HG03097 (cell line): ENCODE data around the gene SPATA32.
"Not testable (repeated sequence)": the region's sequence is repeated elsewhere in the genome, so short reads cannot be mapped to it uniquely, and the experiment has no call there.

ENCODE experiments used
- ATAC-seq: cut with Tn5 transposase; IDR thresholded peaks from one replicate; pipeline ENCODE4 v1.9.1; 2021; ENCODE audit not compliant: unreplicated experiment, low FRiP score

SPATA32 gene

DNA sequence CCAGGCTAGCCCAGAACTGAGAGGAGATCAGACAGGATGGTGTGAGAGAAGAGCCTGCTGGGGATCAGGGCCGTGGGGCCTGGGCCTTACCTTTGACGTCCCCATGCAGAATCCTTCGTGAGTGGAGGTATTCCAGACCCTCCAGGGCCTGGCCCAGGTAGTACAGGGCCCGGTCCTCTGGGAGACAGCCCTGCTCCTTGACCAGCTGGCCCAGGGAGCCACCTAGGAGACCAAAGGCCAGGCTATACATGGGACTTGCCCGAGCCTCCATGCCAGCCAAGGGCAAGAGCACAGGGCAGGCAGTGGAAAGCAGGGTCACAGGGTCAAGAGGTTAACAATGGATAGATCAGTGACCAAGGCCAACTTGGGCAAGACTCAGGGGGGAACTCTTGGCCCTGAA is 12.1 kb upstream of the SPATA32 start:
- ATAC-seq, result no peak

DNA sequence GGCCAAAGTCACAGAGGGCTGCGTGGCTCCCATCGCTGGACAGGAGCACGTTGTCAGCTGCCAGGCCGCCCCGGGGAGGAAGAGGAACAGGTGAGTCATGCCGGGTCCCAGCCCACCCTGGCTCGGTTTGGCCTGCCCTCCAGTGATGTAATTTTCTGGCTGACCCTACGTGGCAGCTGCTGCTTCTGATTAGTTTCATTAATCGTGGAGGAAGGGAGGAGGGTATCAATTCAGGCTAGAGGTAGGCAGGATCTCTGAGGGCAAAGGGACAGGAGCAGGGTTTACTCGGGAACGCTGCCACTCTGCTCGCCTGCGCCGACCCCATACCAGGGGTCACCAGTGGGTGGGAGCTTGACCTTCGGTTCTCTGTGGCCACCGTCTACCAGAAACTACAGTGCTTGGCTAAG is 11.7 kb upstream of the SPATA32 start:
- ATAC-seq, result no peak

GRCh38 chr17:45271603-45272002 is 9.7 kb upstream of the SPATA32 start:
- ATAC-seq, result no peak

- no peak for ATAC-seq
Measured at GRCh38 chr17:45270828-45271418, 9.0 kb upstream of the SPATA32 start.

DNA sequence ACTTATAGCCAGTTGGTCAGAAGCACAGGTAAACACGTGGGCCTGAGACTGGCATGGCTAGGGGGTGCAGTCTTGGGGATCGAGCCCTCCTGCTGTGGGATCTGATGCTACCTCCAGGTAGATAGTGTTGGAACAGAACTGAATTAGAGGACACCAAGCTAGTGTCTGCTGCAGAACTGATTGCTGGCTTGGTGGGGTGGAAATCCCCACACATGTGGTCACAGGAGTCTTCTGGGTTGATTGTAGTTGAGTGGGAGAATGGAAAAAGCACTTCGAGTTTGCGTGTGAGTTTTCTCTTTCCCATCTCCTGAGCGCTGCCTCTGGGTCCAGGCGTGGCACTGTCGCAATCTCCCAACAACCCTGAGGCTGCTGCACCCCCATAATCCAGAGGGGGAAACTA is 8.0 kb upstream of the SPATA32 start:
- no peak for ATAC-seq

- no peak for ATAC-seq
Measured at GRCh38 chr17:45267436-45268055, 5.7 kb upstream of the SPATA32 start.

GRCh38 chr17:45266372-45266926 is 4.6 kb upstream of the SPATA32 start:
- no peak for ATAC-seq

- no peak for ATAC-seq
Measured at GRCh38 chr17:45265821-45266220, 3.9 kb upstream of the SPATA32 start.

DNA sequence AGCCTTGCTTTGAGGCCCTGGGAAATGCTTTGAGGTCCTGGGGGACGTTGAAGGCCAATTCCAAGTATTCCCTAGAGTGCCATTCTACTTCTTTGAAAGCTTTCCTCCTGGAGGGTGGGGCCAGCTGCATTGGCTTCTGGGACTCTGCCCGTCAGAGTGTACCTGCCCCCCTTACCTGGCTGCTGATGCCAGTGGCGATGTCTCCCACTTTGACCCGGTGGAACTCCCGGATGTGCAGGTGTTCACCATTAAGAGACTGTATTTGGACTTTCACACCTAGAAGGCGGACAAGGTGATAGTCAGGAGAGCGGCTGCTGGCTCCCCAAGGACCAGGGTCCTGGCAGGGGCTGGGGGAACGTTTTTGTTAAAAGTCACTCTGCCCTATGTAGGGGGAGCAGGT is 3.1 kb upstream of the SPATA32 start:
- ATAC-seq, result no peak

DNA sequence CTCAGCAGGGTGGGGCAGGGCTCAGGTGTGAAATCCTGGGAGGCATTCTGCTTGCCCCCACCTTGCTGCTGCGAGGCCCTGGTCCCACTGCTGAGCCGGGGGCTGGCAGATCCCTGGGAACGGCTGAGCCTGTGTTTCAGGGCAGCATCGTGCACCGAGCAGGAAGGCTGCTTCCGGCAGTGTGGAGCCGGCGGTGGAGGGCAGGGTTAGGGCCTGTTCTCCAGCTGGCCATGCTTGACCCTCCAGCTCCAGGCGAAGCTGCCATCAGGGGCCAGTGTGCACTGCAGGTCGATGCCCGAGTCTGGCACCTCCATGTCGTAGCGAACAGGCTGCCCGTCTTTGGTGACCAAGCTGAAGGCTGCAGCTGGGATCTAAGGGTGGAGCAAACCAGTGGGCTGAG is 2.5 kb upstream of the SPATA32 start:
- no peak for ATAC-seq

DNA sequence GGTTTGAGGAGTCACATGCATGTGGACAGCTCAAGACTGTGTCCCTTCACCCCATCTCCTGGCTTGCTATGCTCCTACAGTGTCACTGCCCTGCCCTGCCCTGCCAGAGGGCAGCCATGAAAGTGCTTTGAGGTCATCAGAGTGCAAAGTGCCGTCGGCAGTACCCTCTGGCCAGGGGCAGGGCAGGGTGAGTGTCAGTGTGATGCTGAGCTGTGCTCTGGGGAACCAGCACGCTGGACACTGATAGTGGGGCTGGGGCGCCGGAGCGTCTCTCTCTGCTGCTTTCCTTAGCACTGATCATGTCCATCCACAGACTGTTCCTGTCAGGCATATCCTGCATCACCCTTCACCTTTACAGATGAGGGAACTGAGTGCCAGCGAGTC is 1.6 kb upstream of the SPATA32 start:
- no peak for ATAC-seq

DNA sequence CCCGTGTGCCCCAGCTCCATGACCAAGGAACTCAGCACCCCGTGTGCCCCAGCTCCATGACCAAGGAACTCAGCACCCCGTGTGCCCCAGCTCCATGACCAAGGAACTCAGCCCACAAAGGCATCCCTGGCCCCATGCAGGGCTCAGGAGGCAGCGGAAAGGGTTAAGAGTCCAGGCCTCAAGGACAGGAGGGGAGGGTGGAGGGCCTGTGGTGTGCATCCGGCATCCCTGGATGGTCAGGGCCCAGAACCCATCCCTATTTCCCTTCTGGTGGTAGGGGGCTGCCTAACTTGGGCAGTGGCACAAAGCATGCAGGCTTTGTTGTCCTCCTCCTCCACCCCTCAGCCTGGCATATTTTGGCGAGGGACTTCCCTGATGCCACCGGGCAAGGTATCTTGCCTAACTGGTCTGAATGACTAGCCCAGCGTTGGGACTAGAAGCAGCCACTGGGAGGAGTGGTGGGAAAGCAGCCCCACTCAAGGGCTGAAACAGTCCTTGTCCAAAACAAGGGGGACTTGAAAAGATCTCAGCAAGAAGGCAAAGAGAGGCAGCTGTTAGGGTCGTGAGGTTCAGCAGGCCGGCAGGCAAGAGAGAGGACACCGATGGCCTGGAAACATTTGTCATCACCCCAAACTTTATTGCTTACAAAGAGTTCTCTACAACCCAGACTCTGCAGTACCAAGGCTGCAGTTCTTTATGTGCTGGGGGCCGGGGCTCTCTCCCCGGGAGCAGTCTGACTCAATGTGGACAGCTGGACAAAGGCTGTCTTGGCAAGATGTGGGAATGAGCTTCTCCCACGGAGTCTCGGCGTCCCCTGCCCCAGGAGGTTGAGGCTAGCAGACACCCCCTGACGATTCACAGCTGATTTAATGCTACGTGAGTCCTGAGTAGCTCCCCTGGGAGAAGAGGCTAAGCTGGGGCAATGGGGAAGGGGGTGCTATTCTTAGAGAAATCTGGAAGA is 902 bp upstream of the SPATA32 start:
- ATAC-seq, result no peak

DNA sequence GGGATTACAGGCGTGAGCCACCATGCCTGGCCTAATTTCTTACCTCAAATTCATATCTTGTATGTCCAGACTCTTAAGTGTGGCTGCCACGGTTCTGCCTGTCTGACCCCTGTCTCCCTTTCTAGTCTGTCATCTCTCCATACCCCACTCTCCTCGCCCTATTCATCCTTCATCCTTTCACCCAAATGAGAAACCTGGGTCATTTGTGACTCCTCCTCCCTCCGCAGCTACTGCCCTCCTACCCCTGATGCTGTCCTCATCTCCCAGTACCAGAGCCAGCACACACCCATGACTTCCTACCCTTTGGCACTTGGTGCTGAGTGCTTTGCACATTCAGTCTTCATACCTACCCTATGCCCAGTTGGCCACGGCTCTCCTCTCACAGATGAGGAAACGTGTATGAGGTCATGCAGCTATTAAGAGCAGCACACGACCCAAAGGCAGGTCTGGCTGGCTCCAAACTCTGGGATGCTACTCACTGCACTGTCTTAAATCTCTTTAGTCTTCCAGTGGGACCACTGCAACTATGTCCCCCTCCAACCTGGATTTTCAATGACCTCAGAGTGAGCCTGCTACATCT is 1.6 kb downstream of the SPATA32 start:
- ATAC-seq, result no peak

- no peak for ATAC-seq
Measured at GRCh38 chr17:45258981-45259380, 2.9 kb downstream of the SPATA32 start.

DNA sequence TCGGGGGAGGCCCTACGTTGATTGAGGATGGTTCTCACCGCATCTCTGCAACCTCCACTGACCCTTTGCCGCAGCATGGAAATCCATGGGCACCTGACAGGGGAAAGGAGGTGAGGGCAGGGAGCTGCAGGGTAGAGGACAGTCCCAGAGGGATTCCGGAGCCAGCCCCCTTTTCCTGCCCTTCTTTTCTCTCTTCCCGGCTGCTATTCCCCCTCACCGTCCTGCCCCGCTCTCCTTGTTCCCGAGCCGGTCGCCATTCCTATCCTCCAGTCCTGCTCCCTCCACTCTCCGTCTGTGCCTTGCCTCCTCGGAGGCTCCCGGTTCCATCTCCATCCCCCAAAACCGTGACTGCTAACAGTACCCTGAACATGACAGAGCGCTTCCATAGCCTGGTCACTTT is 4.8 kb downstream of the SPATA32 start:
- no peak for ATAC-seq

- no peak for ATAC-seq
Measured at GRCh38 chr17:45256114-45256966, 5.6 kb downstream of the SPATA32 start.

DNA sequence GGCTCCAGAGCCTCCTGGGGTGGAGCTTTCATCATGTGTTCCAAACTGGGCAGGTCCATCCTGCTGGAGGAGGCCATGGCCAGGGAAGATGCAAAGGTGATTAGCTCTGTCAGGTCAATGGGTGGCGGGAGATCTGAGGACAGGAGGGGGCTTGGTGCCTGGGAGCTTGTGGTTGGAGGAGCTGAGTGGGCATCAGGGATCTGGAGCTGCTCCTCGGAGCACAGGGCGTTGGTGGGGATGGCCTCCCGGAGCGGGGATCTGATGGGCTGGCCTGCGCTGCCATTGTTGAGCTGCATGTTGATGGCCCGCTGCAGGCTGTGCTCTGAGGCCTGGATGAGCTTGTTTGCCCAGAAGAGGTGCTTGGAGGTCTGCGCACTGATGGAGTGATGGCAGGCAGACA is 6.5 kb downstream of the SPATA32 start:
- no peak for ATAC-seq

- no peak for ATAC-seq
Measured at GRCh38 chr17:45253879-45254278, 8.0 kb downstream of the SPATA32 start.

- not testable (repeated sequence) for ATAC-seq
Measured at GRCh38 chr17:45253237-45253636, 8.7 kb downstream of the SPATA32 start.

DNA sequence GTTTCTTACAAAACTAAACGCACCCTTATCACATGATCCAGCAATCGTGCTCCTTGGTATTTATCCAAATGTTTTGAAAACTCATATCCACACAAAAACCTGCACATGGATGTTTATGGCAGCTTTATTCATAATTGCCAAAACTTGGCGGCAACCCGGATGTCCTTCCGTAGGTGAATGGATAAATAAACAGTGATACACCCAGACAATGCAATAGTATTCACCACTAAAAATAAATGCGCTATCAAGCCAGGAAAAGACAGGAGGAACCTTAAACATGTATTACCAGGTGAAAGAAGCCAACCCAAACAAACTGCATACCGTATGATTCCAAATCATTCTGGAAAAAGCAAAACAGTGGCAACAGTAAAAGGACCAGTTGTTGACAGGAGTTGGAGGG is 10.0 kb downstream of the SPATA32 start:
- no peak for ATAC-seq
